Caco-2 (cell line): ENCODE results near the gene CARS2. TPM values are rescaled to one million over a fixed set of nuclear protein-coding genes. Genes with fewer than 3 reads are reported as not detected.
"Not testable (repeated sequence)": the region's sequence is repeated elsewhere in the genome, so short reads cannot be mapped to it uniquely, and the experiment has no call there.

Experiments used
- BruUV-seq: library from RNA; stranded (reverse); fragments of 400-500 nt; replicated peaks from 2 replicates; lab custom pipeline; 2021; lab: Mats Ljungman, UMichigan
- CTCF ChIA-PET: fragments of 300-600 bp; sonication (Branson Sonifier 250); formaldehyde crosslinking; loops from one replicate; lab custom pipeline; 2022; ENCODE audit warnings: antibody characterized with exemption; lab: Charles Lee
- POLR2A ChIA-PET: fragments of 300-600 bp; sonication (Branson Sonifier 250); formaldehyde crosslinking; loops from one replicate; lab custom pipeline; 2022; ENCODE audit warnings: antibody characterized with exemption; lab: Charles Lee
- DNase-seq, 2 experiments: peaks; one replicate each; pipeline versions ENCODE4 v3.0.0 to v3.0.0-alpha.2; 2020 to 2022
- H3K27me3 ChIP-seq: replicated peaks from 2 replicates; pipeline ENCODE4 v1.6.0; 2011; ENCODE audit warnings: low read length; ENCODE audit not compliant: control insufficient read depth, insufficient read depth
- H3K36me3 ChIP-seq: 2 replicates; pipeline ENCODE4 v1.5.1; 2011; ENCODE audit warnings: low read length; ENCODE audit not compliant: control insufficient read depth, insufficient read depth
- H3K4me1 ChIP-seq: fragments of 250-450 bp; sonication (Bioruptor Pico); 2 replicates; pipeline ENCODE4 v1.5.1; 2020; ENCODE audit warnings: mild to moderate bottlenecking
- H3K4me3 ChIP-seq: 2 replicates; pipeline ENCODE4 v1.5.1; 2011; ENCODE audit warnings: low read depth, mild to moderate bottlenecking, control low read depth, low read length
- H3K9me3 ChIP-seq: fragments of 250-450 bp; sonication (Bioruptor Pico); 2 replicates; pipeline ENCODE4 v1.5.1; 2020; ENCODE audit warnings: mild to moderate bottlenecking, moderate library complexity
- H3K27ac Mint-ChIP-seq: one replicate; pipeline ENCODE4 v1.8.0; 2022; ENCODE audit warnings: mixed read lengths; ENCODE audit not compliant: unreplicated experiment
- H3K27me3 Mint-ChIP-seq: one replicate; pipeline ENCODE4 v1.8.0; 2022; ENCODE audit warnings: mixed read lengths; ENCODE audit not compliant: insufficient read depth, unreplicated experiment
- H3K36me3 Mint-ChIP-seq: one replicate; pipeline ENCODE4 v1.8.0; 2022; ENCODE audit warnings: mild to moderate bottlenecking, mixed read lengths; ENCODE audit not compliant: insufficient read depth, unreplicated experiment
- H3K4me1 Mint-ChIP-seq: one replicate; pipeline ENCODE4 v1.8.0; 2022; ENCODE audit warnings: low read depth, mixed read lengths; ENCODE audit not compliant: unreplicated experiment
- H3K4me3 Mint-ChIP-seq: one replicate; pipeline ENCODE4 v1.8.0; 2022; ENCODE audit warnings: mild to moderate bottlenecking, moderate library complexity, mixed read lengths; ENCODE audit not compliant: unreplicated experiment
- H3K9me3 Mint-ChIP-seq: one replicate; pipeline ENCODE4 v1.8.0; 2022; ENCODE audit warnings: mixed read lengths; ENCODE audit not compliant: unreplicated experiment
- intact Hi-C: fragments of 100-400 bp; cut with micrococcal nuclease; formaldehyde crosslinking; loops from one replicate; pipeline ENCODE4 v1.10.0; 2022; ENCODE audit not compliant: unreplicated experiment
- total RNA-seq: library from RNA; stranded (reverse); gene quantifications from 2 replicates; pipeline ENCODE4 v1.2.3, GENCODE V29; 2022
- TF ChIP-seq, protein P1 (sequence below), 2 experiments: fragments of 200-600 bp in 1 of 2; IDR thresholded peaks; 1 replicate in 1 of 2; 2 replicates in 1 of 2; pipeline versions ENCODE4 v1.5.1 to v1.8.0; 2011 to 2022; ENCODE audit warnings: antibody characterized with exemption in 1 of 2, control low read depth in 1 of 2, inconsistent platforms in 1 of 2, low read depth in 1 of 2, low read length in 1 of 2, mild to moderate bottlenecking in 1 of 2, moderate library complexity in 1 of 2; ENCODE audit not compliant: insufficient read depth in 1 of 2, severe bottlenecking in 1 of 2, unreplicated experiment in 1 of 2

Gene CARS2
- total RNA-seq, 1 experiment from 2014 or later: 63.1 TPM

DNA sequence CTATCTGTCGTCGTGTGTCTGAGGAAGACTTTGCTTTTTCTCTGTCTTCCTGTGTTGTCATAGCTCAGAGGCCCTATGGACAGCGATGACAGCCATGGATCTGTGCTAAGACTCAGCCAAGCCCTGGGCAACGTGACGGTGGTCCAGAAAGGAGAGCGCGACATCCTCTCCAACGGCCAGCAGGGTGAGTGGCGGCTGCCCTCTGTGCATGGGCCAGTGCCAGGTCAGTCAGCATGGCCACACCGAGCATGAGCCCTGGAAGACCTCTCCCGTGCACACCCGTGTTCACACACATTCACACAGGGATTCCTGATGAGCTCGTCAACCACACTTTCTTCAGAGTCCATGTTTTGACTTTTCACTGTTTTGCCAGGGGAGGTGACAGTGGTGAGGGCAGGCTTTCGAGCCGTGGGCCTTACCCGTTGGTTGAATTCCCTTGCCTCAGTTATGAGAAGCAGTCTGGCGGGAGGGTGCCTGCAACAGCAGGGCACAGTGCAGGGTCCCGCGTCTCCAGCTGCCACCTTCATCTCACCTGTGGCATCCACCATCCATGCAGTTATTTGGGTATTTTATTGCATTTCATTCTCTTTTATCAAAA is 70.4 kb downstream of the CARS2 start:
- DNase-seq: no peak
- ChIA-PET CTCF (no interaction called here), POLR2A (no interaction called here)
- Mint-ChIP-seq H3K27ac (no peak overlapping the region), H3K36me3 (peaks cover 81% of the 10 kb centered on the region), H3K27me3 (no peaks in the 10 kb centered on the region), H3K4me3 (no peak overlapping the region), H3K9me3 (no peaks in the 10 kb centered on the region), H3K4me1 (no peaks in the 10 kb centered on the region)
- no peaks in the 10 kb centered on the region for H3K9me3 ChIP-seq
- no peaks in the 10 kb centered on the region for H3K27me3 ChIP-seq
- intact Hi-C loops: no loop called here
- TF ChIP-seq, protein P1, sequence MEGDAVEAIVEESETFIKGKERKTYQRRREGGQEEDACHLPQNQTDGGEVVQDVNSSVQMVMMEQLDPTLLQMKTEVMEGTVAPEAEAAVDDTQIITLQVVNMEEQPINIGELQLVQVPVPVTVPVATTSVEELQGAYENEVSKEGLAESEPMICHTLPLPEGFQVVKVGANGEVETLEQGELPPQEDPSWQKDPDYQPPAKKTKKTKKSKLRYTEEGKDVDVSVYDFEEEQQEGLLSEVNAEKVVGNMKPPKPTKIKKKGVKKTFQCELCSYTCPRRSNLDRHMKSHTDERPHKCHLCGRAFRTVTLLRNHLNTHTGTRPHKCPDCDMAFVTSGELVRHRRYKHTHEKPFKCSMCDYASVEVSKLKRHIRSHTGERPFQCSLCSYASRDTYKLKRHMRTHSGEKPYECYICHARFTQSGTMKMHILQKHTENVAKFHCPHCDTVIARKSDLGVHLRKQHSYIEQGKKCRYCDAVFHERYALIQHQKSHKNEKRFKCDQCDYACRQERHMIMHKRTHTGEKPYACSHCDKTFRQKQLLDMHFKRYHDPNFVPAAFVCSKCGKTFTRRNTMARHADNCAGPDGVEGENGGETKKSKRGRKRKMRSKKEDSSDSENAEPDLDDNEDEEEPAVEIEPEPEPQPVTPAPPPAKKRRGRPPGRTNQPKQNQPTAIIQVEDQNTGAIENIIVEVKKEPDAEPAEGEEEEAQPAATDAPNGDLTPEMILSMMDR (IDR thresholded peaks at IDR 0.05; ENCODE audit: insufficient read depth in 1 of 2, low read depth in 1 of 2, low read length in 1 of 2, severe bottlenecking in 1 of 2, unreplicated experiment in 1 of 2): no peak
- BruUV-seq: no TSS peak
- H3K4me3 ChIP-seq: no peak overlapping the region
- peaks cover 4% of the 10 kb centered on the region for H3K36me3 ChIP-seq
- no peaks in the 10 kb centered on the region for H3K4me1 ChIP-seq

DNA sequence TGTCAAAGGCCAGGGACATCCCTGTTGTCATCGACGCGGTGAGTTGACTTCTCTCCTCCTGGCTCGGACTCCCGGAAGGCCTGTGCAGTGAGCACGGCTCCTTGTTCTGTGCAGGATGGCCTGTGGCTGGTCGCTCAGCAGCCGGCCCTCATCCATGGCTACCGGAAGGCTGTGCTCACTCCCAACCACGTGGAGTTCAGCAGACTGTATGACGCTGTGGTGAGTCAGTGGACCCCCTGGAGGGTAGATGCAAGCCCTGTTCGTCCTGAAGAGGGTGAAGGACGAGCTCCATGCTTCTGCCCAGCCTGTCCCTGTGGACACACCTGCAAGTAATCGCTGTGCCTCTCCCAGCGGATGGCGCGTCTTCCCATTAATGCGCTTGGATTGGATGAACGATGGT is 71.4 kb downstream of the CARS2 start:
- POLR2A ChIA-PET: no interaction called here
- TF ChIP-seq, protein P1 (IDR thresholded peaks at IDR 0.05; ENCODE audit: insufficient read depth in 1 of 2, low read depth in 1 of 2, low read length in 1 of 2, severe bottlenecking in 1 of 2, unreplicated experiment in 1 of 2): no peak

DNA sequence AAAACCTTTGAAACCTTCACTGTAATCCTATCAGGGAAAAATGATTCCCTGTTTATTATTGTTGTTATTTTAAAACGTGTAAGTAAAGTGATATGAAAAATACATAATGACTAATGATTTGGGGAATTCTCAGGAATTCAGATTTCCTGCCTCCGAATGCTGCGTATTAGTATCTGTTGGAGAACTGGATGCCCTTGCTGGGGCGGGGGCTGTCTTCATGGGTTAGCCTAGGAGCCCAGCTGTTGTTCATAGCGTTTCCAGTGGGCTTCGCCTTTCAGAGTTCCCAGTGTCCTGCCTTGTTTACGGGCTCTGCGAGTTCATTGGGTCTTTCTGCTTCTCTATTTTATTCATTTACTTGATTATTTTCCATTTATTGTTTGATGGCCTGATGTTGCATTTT is 72.1 kb downstream of the CARS2 start:
- no peak overlapping the region for H3K4me3 Mint-ChIP-seq
- no peaks in the 10 kb centered on the region for H3K9me3 Mint-ChIP-seq
- peaks cover 70% of the 10 kb centered on the region for H3K36me3 Mint-ChIP-seq
- BruUV-seq: no TSS peak
- H3K27ac Mint-ChIP-seq: no peak overlapping the region
- DNase-seq: no peak
- CTCF ChIA-PET: no interaction called here
- H3K36me3 ChIP-seq: peaks cover 5% of the 10 kb centered on the region
- H3K9me3 ChIP-seq: no peaks in the 10 kb centered on the region
- no peaks in the 10 kb centered on the region for H3K27me3 Mint-ChIP-seq
- POLR2A ChIA-PET: no interaction called here
- no peak overlapping the region for H3K4me3 ChIP-seq
- H3K4me1 ChIP-seq: no peaks in the 10 kb centered on the region
- H3K4me1 Mint-ChIP-seq: no peaks in the 10 kb centered on the region
- intact Hi-C loops: no loop called here
- TF ChIP-seq, protein P1 (IDR thresholded peaks at IDR 0.05; ENCODE audit: insufficient read depth in 1 of 2, low read depth in 1 of 2, low read length in 1 of 2, severe bottlenecking in 1 of 2, unreplicated experiment in 1 of 2): no peak
- H3K27me3 ChIP-seq: no peaks in the 10 kb centered on the region; the same call in 1 of the 2 replicates

More for the DNA sequence above, 71.4 kb downstream of the CARS2 start:
- no peaks in the 10 kb centered on the region for H3K27me3 Mint-ChIP-seq
- Histone ChIP-seq H3K36me3 (peaks cover 5% of the 10 kb centered on the region), H3K4me3 (no peak overlapping the region), H3K27me3 (no peaks in the 10 kb centered on the region), H3K9me3 (no peaks in the 10 kb centered on the region), H3K4me1 (no peaks in the 10 kb centered on the region)
- CTCF ChIA-PET: no interaction called here
- H3K9me3 Mint-ChIP-seq: no peaks in the 10 kb centered on the region
- no peak overlapping the region for H3K27ac Mint-ChIP-seq
- no peaks in the 10 kb centered on the region for H3K4me1 Mint-ChIP-seq
- DNase-seq: no peak
- no peak overlapping the region for H3K4me3 Mint-ChIP-seq
- no TSS peak for BruUV-seq
- H3K36me3 Mint-ChIP-seq: peaks cover 78% of the 10 kb centered on the region
- intact Hi-C loops: no loop called here

DNA sequence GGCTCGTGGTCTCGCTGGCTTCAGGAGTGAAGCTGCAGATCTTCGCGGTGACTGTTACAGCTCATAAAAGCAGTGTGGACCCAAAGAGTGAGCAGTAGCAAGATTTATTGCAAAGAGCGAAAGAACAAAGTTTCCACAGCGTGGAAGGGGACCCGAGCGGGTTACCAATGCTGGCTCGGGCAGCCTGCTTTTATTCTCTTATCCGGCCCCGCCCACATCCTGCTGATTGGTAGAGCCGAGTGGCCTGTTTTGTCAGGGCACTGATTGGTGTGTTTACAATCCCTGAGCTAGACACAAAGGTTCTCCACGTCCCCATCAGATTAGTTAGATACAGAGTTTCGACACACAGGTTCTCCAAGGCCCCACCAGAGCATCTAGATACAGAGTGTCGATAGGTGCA is 73.7 kb downstream of the CARS2 start:
- H3K9me3 ChIP-seq, BruUV-seq, H3K27ac Mint-ChIP-seq, DNase-seq, H3K4me3 ChIP-seq, POLR2A ChIA-PET, H3K36me3 ChIP-seq, CTCF ChIA-PET, intact Hi-C loops, H3K4me1 Mint-ChIP-seq, H3K27me3 Mint-ChIP-seq, H3K9me3 Mint-ChIP-seq, H3K27me3 ChIP-seq, H3K4me1 ChIP-seq, H3K4me3 Mint-ChIP-seq: not testable (repeated sequence)
- peaks cover 74% of the 10 kb centered on the region for H3K36me3 Mint-ChIP-seq
